ENCODE data around the gene PLK5.

DNA sequence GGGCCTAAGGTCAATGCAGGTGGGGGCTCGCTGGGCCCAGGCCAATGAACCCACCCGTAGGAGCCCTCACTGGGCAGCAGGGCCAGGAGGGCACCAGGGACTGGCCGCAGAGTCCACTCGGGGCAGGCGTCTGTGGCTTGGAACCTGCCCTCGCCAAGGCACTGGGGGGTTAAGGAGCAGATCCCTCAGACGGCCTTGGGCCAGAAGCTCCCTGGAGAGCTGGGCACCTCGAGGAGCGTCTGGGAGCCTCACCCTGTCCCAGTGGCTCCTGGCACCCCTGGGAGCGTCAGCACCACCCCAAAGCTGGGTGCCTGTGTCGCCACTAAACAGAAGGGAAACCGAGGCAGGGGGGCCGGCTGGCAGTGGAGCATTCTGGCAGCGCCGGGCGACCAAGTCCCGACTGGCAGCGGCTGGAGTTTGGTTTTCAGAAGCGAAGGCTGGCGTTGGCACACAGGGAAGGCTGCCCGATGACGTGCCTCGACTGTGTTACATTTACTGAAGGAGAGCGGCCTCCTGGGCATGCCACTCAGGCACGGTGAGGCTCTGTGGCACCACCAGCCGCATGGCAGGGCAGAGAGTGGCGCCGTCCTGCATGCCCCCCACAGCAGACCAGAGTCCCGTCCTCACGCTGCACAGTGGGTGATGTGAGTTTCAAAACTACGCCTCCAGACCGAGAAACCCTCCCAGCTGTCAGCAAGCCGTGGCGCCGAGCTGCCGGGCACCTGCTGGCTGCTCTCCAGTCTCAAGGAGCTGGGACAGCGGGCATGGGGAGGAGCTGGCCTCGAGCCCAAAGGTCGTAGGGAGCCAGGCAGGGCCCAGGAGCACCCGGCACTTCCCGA lies 53.4 kb downstream of the PLK5 start:
- TF ChIP-seq GATA1 (IDR thresholded peaks at IDR 0.05; ENCODE audit: low read depth, low read length) (no peak), POLR2A (IDR thresholded peaks at IDR 0.05; ENCODE audit: low read length) (no peak)
